ENCODE measurements around the gene AGXT.

AGXT gene

DNA sequence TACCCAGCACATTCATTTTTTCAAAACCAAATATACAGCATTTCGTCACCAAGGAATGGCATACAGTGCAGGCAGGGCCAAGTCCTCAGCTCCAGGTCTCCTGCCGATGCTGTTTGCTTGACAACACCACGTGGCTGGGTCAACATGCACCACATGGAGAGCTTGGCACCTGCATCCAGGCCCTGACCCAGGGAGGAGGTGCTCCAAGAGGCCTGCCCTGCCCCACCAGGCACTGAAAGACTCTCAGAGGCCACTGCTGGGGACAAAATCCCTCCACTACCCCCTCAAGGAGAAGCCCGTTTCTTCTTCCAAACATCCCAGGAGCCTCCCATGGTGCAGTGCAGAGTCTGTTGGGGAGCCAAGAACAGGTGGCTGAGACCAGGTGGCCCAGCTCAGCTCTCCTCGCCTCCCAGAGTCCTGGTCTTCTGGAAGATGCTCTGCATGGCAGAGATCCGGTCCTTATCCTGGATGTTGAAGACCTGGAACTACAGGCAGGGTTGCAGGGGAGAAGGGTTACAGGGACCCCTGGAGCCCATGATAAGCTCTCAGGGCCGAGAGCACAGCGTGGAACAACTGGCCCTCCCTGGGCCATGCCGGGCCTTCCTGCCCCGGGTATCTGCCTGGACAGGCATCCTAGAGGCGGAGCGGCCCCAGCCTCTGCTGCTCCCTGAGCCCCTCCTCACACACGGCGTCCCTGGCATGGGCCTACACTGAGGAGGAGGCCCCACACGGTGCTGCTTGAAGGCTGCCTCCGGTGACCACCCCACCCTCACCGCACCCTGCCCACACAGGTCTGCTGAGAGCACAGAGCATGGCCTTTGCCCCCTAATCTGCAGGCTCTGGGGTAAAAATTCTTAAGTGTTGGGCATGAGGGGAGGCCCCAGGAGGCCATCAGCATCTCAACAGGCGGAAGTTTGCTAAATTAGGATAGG, 18.3 kb downstream of the AGXT start:
- H3K4me1 ChIP-seq (ENCODE audit: control insufficient read depth, insufficient read depth, low read length) = no peaks in the 10 kb centered on the region

DNA sequence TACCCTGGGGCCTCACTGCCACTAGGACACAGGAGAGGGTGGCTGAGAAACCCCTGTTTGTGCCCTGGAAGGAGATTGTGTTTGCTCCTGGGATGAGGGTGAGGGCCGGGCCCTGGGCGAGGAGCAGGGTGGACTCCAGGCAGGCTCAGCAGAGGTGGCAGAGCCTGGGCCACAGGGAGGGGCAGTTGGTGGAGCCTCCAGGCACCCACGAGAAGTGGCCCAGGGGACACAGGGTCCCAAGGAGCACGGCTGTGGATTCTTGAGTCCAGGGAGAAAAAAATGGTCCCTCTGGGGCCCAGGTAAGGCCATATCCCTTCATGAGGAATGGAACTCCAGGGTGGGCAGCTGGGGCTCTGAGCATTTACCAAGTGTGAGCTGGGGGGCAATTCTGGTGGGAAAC, 19.0 kb downstream of the AGXT start:
- no peaks in the 10 kb centered on the region for H3K9me3 ChIP-seq (ENCODE audit: control insufficient read depth, low read length)
- H3K27ac ChIP-seq (ENCODE audit: insufficient read depth, low read depth, low read length, poor library complexity, severe bottlenecking) = no peak overlapping the region
- WGBS, 2 experiments = 86 to 90% methylated on average over 4 of the region's 4 CpGs
- H3K4me1 ChIP-seq (ENCODE audit: control insufficient read depth, insufficient read depth, low read length) = no peaks in the 10 kb centered on the region
- no peaks in the 10 kb centered on the region for H3K27me3 ChIP-seq (ENCODE audit: control insufficient read depth, insufficient read depth, low read length, poor library complexity, severe bottlenecking)
- no peaks in the 10 kb centered on the region for H3K36me3 ChIP-seq (ENCODE audit: control insufficient read depth, insufficient read depth, low read length)
- no peak overlapping the region for H3K4me3 ChIP-seq (ENCODE audit: insufficient read depth, low read depth, low read length)

More for the DNA sequence above, 18.3 kb downstream of the AGXT start:
- H3K27ac ChIP-seq (ENCODE audit: insufficient read depth, low read depth, low read length, poor library complexity, severe bottlenecking) = no peak overlapping the region
- WGBS, 2 experiments = 87 to 88% methylated on average over 18 of the region's 18 CpGs
- no peaks in the 10 kb centered on the region for H3K9me3 ChIP-seq (ENCODE audit: control insufficient read depth, low read length)
- H3K36me3 ChIP-seq (ENCODE audit: control insufficient read depth, insufficient read depth, low read length) = no peaks in the 10 kb centered on the region
- H3K27me3 ChIP-seq (ENCODE audit: control insufficient read depth, insufficient read depth, low read length, poor library complexity, severe bottlenecking) = no peaks in the 10 kb centered on the region
- H3K4me3 ChIP-seq (ENCODE audit: insufficient read depth, low read depth, low read length) = no peak overlapping the region

DNA sequence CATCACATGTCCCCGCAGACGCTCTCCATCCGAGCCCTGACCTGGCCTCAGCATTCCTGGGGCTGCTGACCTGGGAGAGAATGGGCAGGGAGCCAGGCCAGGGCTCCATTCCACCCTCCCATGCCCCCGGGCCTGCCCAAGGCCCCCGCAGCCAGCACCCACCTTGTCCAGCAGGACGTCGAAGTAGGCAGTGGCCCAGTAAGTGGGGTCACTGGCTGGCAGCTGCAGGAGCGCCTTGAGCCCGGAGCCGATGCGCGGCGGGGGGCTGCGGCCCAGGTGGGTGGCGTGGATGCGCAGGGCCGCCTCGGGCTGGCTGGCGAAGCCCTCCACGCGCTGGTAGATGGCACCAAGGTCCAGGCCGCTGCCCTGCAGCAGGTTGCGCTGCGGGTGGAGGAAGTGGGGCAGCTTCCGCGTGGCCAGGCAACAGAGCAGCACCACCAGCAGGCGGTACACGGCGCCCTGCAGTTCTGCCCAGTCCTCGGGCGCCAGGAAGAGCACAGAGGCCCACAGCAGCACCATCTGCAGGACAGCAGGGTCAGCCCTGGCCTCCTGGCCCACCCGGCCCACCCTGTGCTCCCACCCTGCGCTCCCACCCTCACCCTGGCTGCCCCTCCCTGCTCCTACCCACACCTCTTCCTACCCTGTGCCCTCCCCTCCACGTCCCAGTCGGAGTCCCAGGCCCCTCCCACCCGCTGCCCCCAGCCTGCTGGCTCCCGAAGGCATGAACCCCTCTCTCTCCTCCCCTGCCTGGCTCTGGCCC, 19.7 kb downstream of the AGXT start:
- WGBS, 2 experiments = 93% methylated on average over 36 to 37 of the region's 37 CpGs
- no peak overlapping the region for H3K27ac ChIP-seq (ENCODE audit: insufficient read depth, low read depth, low read length, poor library complexity, severe bottlenecking)
- H3K4me3 ChIP-seq (ENCODE audit: insufficient read depth, low read depth, low read length) = no peak overlapping the region

DNA sequence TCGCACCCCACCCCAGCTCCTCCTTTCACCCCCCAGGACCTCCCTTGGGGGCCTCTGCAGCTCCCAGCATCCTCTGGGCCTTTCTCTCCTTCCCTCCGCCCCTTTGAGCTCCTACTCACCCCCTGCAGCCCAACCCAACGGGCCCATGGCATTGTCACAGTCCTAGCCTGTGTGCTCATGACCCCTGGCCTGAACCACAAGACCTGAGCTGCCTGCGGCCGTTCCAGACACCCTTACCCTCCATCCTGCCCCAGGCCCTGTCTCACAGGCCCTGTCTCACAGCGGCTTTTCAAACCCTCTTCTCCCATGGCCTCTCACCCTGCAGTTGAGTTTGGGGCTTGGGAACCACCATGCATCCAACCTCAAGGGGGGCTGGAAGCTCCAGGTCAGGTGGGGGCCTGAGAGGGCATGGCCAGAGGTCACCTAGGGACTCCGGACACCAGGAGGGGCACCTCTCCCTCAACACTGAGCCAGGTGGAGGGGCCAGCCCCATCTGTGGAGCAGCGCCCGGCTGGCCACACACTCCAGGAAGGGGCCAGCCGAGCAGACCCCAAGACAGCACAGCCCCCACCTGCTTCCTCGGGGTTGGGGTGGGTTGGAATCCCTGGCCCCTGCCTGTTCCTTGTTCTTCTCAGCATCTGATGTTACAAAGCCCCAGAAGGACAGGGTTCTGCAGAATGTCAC, 20.4 kb downstream of the AGXT start:
- WGBS, 2 experiments = 90% methylated on average over 11 of the region's 11 CpGs
- Histone ChIP-seq H3K27ac (ENCODE audit: insufficient read depth, low read depth, low read length, poor library complexity, severe bottlenecking) (no peak overlapping the region), H3K4me3 (ENCODE audit: insufficient read depth, low read depth, low read length) (no peak overlapping the region), H3K27me3 (ENCODE audit: control insufficient read depth, insufficient read depth, low read length, poor library complexity, severe bottlenecking) (no peaks in the 10 kb centered on the region), H3K4me1 (ENCODE audit: control insufficient read depth, insufficient read depth, low read length) (no peaks in the 10 kb centered on the region), H3K9me3 (ENCODE audit: control insufficient read depth, low read length) (no peaks in the 10 kb centered on the region), H3K36me3 (ENCODE audit: control insufficient read depth, insufficient read depth, low read length) (no peaks in the 10 kb centered on the region)

More for the DNA sequence above, 19.7 kb downstream of the AGXT start:
- no peaks in the 10 kb centered on the region for H3K27me3 ChIP-seq (ENCODE audit: control insufficient read depth, insufficient read depth, low read length, poor library complexity, severe bottlenecking)
- H3K36me3 ChIP-seq (ENCODE audit: control insufficient read depth, insufficient read depth, low read length) = no peaks in the 10 kb centered on the region
- H3K4me1 ChIP-seq (ENCODE audit: control insufficient read depth, insufficient read depth, low read length) = no peaks in the 10 kb centered on the region
- H3K9me3 ChIP-seq (ENCODE audit: control insufficient read depth, low read length) = no peaks in the 10 kb centered on the region

DNA sequence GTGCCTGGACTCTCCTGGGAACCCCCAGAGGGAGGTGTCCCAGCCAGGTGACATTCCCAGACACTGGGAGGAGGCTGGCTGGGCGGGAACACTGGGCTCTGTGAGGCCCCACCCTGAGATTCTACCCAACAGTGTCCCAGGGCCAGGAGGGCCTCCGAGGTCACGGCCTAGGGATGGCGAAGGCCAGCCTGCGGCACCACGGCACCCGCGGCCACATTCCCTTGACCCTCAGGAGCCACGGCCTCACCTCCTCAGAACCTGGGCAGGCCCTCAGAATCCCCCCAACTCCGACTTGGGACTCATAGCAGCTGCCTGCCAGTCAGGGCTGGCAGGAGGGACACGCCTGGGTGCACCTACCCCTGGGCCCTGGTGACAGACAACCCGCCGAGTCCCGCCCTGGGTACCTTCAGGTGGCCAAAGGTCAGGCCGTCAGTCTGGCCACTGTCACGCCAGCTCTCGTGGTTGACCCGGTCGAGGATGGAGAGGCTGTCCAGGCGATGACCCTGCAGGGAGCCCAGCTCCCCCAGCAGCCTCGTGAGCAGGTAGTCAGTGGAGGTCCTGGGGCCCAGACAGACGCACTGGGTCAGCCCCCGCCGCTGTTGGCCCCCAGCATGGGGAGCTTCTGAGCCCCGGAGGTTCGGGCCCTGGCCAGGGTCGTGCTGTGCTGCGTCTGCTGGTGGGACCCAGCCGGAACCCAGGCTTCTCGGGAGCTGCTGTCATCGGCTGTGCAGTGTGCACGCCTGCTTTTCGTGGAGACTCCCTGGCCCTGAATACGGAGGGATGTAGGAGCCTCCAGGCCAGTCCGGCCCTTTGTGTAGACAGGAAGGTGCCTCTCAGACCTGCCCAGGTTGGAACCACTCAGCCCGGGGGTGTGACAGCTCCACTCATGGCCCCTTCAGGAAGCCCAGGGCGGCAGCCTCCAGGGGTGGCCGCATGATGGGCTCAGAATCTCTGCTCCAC, 21.3 kb downstream of the AGXT start:
- no peak overlapping the region for H3K27ac ChIP-seq (ENCODE audit: insufficient read depth, low read depth, low read length, poor library complexity, severe bottlenecking)
- 95% methylated on average over 38 of the region's 38 CpGs for WGBS, 2 experiments
- no peaks in the 10 kb centered on the region for H3K27me3 ChIP-seq (ENCODE audit: control insufficient read depth, insufficient read depth, low read length, poor library complexity, severe bottlenecking)

DNA sequence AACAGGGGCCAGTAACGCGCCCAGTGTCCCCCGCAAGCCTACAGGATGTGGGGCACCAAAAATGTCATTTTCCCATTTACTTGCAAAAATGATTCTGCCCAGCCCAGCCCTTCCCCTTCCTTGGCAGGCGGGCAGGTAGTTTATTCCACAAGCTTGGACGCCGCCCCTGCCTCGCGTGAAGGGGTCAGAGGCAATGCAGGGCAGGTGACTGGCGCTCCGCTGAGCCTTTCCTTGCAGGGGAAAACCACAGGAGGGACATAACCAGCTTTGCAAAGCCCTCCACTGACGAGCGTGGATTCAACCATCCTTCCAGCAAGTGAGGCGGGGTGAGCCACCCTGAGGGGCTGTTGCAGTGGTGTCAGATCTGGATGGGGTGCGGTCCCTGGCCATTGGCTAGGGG, 22.1 kb downstream of the AGXT start:
- no peak overlapping the region for H3K4me3 ChIP-seq (ENCODE audit: insufficient read depth, low read depth, low read length)
- H3K27ac ChIP-seq (ENCODE audit: insufficient read depth, low read depth, low read length, poor library complexity, severe bottlenecking) = no peak overlapping the region
- H3K36me3 ChIP-seq (ENCODE audit: control insufficient read depth, insufficient read depth, low read length) = no peaks in the 10 kb centered on the region
- no peaks in the 10 kb centered on the region for H3K9me3 ChIP-seq (ENCODE audit: control insufficient read depth, low read length)
- WGBS, 2 experiments = 91 to 95% methylated on average over 14 of the region's 14 CpGs
- no peaks in the 10 kb centered on the region for H3K27me3 ChIP-seq (ENCODE audit: control insufficient read depth, insufficient read depth, low read length, poor library complexity, severe bottlenecking)
- no peaks in the 10 kb centered on the region for H3K4me1 ChIP-seq (ENCODE audit: control insufficient read depth, insufficient read depth, low read length)

More for the DNA sequence above, 21.3 kb downstream of the AGXT start:
- Histone ChIP-seq H3K9me3 (ENCODE audit: control insufficient read depth, low read length) (no peaks in the 10 kb centered on the region), H3K4me3 (ENCODE audit: insufficient read depth, low read depth, low read length) (no peak overlapping the region), H3K4me1 (ENCODE audit: control insufficient read depth, insufficient read depth, low read length) (no peaks in the 10 kb centered on the region), H3K36me3 (ENCODE audit: control insufficient read depth, insufficient read depth, low read length) (no peaks in the 10 kb centered on the region)

DNA sequence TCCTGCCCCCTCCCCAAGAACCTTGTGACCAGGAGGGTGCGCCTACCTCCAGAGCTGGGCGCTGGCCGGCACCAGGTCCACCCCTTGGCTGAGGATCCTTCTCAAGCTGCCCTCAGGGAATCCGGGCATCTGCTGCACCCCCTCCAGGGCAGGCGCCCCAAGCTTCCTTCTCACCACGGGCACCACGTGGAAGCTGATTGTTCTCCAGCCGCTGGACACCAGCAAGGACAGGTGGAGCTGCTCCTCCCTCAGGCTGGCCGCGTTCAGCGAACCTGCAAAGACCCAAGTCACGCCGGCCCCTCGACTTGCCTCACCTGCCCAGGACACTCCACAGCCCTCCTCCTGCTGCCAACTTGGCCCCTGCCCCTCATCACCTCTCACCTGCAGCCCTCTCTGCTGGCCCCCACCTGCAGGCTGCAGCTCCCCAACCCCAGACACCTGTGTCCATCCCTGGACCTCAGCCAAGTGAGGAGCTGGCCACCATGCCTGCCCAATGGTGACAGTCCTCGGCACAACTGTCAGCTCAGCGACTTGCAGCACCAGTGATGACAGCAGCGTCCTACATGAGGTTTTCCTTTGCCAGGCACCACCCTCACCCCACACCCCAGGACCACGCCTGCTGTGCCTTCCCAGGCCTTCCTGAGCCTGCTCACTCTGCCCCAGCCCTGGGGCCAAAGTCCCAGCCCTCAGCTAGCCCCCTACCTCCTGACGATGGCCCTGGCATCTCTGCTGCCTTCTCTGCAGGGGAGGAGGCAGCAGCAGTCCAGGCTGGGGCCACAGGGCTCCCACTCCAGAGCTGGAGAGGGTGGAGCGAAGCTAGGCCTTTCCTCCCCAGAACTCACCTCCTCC, 23.1 kb downstream of the AGXT start:
- Histone ChIP-seq H3K27ac (ENCODE audit: insufficient read depth, low read depth, low read length, poor library complexity, severe bottlenecking) (no peak overlapping the region), H3K36me3 (ENCODE audit: control insufficient read depth, insufficient read depth, low read length) (no peaks in the 10 kb centered on the region)
- 90 to 91% methylated on average over 19 to 20 of the region's 20 CpGs for whole genome bisulfite sequencing, 2 experiments

DNA sequence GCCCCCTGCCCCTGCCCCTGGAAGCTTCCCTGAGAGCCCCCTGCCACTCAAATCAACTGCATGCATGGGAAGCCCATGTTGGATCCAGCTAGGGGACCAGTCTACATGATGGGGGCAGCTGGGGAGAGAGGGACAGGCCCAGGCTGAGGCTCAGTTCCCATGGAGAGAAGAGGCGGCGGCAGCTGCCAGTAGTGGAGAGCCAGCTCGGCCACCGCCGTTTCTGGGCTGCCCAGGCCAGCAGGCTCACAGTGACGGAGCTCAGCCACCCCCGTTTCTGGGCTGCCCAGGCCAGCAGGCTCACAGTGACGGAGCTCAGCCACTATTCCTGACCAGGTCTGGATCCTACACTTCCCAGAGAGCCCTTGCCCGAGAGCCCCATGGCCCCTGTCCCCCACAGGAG, 23.7 kb downstream of the AGXT start:
- H3K36me3 ChIP-seq (ENCODE audit: control insufficient read depth, insufficient read depth, low read length) = no peaks in the 10 kb centered on the region
- no peaks in the 10 kb centered on the region for H3K4me1 ChIP-seq (ENCODE audit: control insufficient read depth, insufficient read depth, low read length)
- no peak overlapping the region for H3K4me3 ChIP-seq (ENCODE audit: insufficient read depth, low read depth, low read length)
- 79 to 81% methylated on average over 9 of the region's 9 CpGs for WGBS, 2 experiments
- no peak overlapping the region for H3K27ac ChIP-seq (ENCODE audit: insufficient read depth, low read depth, low read length, poor library complexity, severe bottlenecking)
- H3K27me3 ChIP-seq (ENCODE audit: control insufficient read depth, insufficient read depth, low read length, poor library complexity, severe bottlenecking) = no peaks in the 10 kb centered on the region
- H3K9me3 ChIP-seq (ENCODE audit: control insufficient read depth, low read length) = no peaks in the 10 kb centered on the region

More for the DNA sequence above, 23.1 kb downstream of the AGXT start:
- H3K4me3 ChIP-seq (ENCODE audit: insufficient read depth, low read depth, low read length) = no peak overlapping the region
- no peaks in the 10 kb centered on the region for H3K9me3 ChIP-seq (ENCODE audit: control insufficient read depth, low read length)
- no peaks in the 10 kb centered on the region for H3K27me3 ChIP-seq (ENCODE audit: control insufficient read depth, insufficient read depth, low read length, poor library complexity, severe bottlenecking)
- no peaks in the 10 kb centered on the region for H3K4me1 ChIP-seq (ENCODE audit: control insufficient read depth, insufficient read depth, low read length)

DNA sequence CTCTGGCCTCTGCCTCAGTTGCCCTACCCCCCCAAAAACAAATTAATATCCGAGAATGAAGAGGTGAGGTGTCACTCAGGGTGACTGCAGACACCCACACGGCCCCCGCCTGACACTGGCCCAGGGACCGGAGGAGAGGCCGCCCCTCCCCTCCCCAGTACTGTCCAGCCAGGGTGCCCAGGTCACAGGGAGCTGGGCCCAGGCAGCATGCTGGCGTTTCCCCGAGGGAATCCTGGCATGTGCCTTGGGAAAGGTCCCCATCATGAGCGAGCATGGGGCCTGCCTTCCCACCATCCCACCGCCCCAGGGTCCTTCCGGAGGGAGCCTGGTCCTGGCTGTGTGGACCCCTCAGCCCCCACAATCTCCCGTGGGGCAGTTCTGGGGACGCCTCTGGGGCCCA, 24.3 kb downstream of the AGXT start:
- no peaks in the 10 kb centered on the region for H3K36me3 ChIP-seq (ENCODE audit: control insufficient read depth, insufficient read depth, low read length)
- H3K27ac ChIP-seq (ENCODE audit: insufficient read depth, low read depth, low read length, poor library complexity, severe bottlenecking) = no peak overlapping the region
- no peak overlapping the region for H3K4me3 ChIP-seq (ENCODE audit: insufficient read depth, low read depth, low read length)
- WGBS, 2 experiments = 91 to 93% methylated on average over 12 of the region's 12 CpGs
- no peaks in the 10 kb centered on the region for H3K9me3 ChIP-seq (ENCODE audit: control insufficient read depth, low read length)
- H3K4me1 ChIP-seq (ENCODE audit: control insufficient read depth, insufficient read depth, low read length) = no peaks in the 10 kb centered on the region
- H3K27me3 ChIP-seq (ENCODE audit: control insufficient read depth, insufficient read depth, low read length, poor library complexity, severe bottlenecking) = no peaks in the 10 kb centered on the region

Data from ectodermal cell (in vitro differentiated cells).